HepG2 (cell line): ENCODE results near the gene MAPK7. TPM values are rescaled to one million over a fixed set of nuclear protein-coding genes. Genes with fewer than 3 reads are reported as not detected.

ENCODE experiments used
- ELF1 ChIP-seq: sonication (generic); formaldehyde crosslinking; IDR thresholded peaks from 2 replicates; pipeline ENCODE4 v1.4.0; 2020; ENCODE audit warnings: missing genetic modification reagents
- EP300 ChIP-seq, 3 experiments: sonication (generic) in 1 of 3; formaldehyde crosslinking in 1 of 3; IDR thresholded peaks; 2 replicates each; pipeline versions ENCODE4 v1.5.1 to v1.6.1; 2011 to 2020; ENCODE audit warnings: low read depth in 2 of 3, low read length in 2 of 3, borderline replicate concordance in 1 of 3, improper control_type of control experiment in 1 of 3, mild to moderate bottlenecking in 1 of 3, missing genetic modification reagents in 1 of 3, moderate library complexity in 1 of 3
- GZF1 ChIP-seq: sonication (generic); formaldehyde crosslinking; IDR thresholded peaks from 2 replicates; pipeline ENCODE4 v1.5.1; 2020; ENCODE audit warnings: mild to moderate bottlenecking, missing genetic modification reagents
- polyA plus RNA-seq, 8 experiments: library from polyadenylated mRNA; depleted of rRNA in 3 of 8; stranded (reverse) in 7 of 8; unstranded in 1 of 8; fragments of >200 nt; fragmentation: Illumina TruSeq in 4 of 8; extraction: Trizol in 4 of 8; gene quantifications; 2 replicates each; pipeline versions ENCODE4 v1.2.1 to v1.2.3, GENCODE V29; 2011 to 2016; ENCODE audit warnings: low read depth in 4 of 8, missing spikeins in 1 of 8, mixed read lengths in 1 of 8; ENCODE audit not compliant: insufficient read depth in 1 of 8
- total RNA-seq, 5 experiments: library from RNA; depleted of rRNA; stranded (reverse); fragments of >200 nt; fragmentation: Illumina TruSeq; extraction: Trizol; gene quantifications; 2 replicates each; pipeline ENCODE4 v1.2.3, GENCODE V29; 2016; ENCODE audit warnings: low read depth in 1 of 5
- TF ChIP-seq, protein P1 (sequence below): sonication (generic); formaldehyde crosslinking; IDR thresholded peaks from 2 replicates; pipeline ENCODE4 v1.4.0; 2020; ENCODE audit warnings: missing genetic modification reagents, borderline replicate concordance
- TF ChIP-seq, protein P2 (sequence below), 2 experiments: sonication (generic) in 1 of 2; formaldehyde crosslinking in 1 of 2; IDR thresholded peaks; 2 replicates each; pipeline versions ENCODE4 v1.6.1 to v1.9.0; 2014 to 2022; ENCODE audit warnings: antibody characterized with exemption in 1 of 2, borderline replicate concordance in 1 of 2, inconsistent platforms in 1 of 2, low read depth in 1 of 2, missing genetic modification reagents in 1 of 2
- TF ChIP-seq, protein P3 (sequence below): sonication (generic); formaldehyde crosslinking; IDR thresholded peaks from 2 replicates; pipeline ENCODE4 v1.4.0; 2020; ENCODE audit warnings: mild to moderate bottlenecking, missing genetic modification reagents
- TF ChIP-seq, protein P4 (sequence below): sonication (generic); formaldehyde crosslinking; IDR thresholded peaks from 2 replicates; pipeline ENCODE4 v1.5.1; 2020; ENCODE audit warnings: mild to moderate bottlenecking, missing genetic modification reagents, moderate library complexity

Gene MAPK7
- total and polyA plus RNA-seq, 2 of the 13 experiments (the other 11 are each of a cell fraction or from before 2014, with no cell fraction given): 2.9 to 5.9 TPM

DNA sequence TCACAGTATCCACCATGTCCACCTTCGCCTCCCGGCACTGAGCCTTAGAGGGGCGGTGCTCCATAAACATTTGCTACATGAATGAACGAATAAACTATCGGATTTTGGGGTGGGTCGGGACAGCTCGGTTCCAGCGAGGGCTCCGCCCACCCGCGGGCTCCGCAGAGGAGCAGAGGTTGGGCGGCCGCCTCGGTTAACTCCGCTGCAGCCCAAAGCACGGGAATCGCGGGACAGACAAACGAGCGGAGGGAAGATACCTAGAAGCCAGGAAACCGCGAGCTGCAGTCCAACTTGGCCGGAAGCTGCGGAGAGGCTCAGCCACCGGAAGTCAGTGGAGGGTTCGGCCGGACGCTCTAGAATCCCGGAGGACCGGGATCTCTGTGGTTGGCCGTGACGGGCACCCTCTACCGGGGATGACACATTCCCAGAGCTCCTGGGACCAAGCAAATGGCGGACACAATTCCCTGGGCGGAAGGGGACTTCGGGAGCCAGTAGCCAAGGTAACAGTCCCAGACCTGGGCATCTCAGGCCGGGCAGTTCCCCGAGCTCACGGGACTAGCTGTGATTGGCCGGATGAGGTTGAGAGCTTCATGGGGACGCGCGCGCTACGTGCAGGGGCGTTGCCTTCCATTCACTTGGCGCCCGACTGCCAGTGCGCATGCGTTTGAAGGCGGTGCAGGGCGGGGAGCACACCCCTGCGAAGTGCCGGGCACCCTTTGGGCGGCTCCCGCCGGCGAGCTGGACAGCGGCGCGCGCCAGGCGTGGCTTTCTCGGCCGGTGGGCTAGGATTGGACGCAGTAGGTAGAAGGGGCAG is 489 bp upstream of the MAPK7 start (continued):
- TF ChIP-seq, protein P1, sequence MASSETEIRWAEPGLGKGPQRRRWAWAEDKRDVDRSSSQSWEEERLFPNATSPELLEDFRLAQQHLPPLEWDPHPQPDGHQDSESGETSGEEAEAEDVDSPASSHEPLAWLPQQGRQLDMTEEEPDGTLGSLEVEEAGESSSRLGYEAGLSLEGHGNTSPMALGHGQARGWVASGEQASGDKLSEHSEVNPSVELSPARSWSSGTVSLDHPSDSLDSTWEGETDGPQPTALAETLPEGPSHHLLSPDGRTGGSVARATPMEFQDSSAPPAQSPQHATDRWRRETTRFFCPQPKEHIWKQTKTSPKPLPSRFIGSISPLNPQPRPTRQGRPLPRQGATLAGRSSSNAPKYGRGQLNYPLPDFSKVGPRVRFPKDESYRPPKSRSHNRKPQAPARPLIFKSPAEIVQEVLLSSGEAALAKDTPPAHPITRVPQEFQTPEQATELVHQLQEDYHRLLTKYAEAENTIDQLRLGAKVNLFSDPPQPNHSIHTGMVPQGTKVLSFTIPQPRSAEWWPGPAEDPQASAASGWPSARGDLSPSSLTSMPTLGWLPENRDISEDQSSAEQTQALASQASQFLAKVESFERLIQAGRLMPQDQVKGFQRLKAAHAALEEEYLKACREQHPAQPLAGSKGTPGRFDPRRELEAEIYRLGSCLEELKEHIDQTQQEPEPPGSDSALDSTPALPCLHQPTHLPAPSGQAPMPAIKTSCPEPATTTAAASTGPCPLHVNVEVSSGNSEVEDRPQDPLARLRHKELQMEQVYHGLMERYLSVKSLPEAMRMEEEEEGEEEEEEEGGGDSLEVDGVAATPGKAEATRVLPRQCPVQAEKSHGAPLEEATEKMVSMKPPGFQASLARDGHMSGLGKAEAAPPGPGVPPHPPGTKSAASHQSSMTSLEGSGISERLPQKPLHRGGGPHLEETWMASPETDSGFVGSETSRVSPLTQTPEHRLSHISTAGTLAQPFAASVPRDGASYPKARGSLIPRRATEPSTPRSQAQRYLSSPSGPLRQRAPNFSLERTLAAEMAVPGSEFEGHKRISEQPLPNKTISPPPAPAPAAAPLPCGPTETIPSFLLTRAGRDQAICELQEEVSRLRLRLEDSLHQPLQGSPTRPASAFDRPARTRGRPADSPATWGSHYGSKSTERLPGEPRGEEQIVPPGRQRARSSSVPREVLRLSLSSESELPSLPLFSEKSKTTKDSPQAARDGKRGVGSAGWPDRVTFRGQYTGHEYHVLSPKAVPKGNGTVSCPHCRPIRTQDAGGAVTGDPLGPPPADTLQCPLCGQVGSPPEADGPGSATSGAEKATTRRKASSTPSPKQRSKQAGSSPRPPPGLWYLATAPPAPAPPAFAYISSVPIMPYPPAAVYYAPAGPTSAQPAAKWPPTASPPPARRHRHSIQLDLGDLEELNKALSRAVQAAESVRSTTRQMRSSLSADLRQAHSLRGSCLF (CRISPR knock-in tag): 0 out of 2 replicates have a peak, but pooled peaks have one; percentile 80
- TF ChIP-seq, protein P2, sequence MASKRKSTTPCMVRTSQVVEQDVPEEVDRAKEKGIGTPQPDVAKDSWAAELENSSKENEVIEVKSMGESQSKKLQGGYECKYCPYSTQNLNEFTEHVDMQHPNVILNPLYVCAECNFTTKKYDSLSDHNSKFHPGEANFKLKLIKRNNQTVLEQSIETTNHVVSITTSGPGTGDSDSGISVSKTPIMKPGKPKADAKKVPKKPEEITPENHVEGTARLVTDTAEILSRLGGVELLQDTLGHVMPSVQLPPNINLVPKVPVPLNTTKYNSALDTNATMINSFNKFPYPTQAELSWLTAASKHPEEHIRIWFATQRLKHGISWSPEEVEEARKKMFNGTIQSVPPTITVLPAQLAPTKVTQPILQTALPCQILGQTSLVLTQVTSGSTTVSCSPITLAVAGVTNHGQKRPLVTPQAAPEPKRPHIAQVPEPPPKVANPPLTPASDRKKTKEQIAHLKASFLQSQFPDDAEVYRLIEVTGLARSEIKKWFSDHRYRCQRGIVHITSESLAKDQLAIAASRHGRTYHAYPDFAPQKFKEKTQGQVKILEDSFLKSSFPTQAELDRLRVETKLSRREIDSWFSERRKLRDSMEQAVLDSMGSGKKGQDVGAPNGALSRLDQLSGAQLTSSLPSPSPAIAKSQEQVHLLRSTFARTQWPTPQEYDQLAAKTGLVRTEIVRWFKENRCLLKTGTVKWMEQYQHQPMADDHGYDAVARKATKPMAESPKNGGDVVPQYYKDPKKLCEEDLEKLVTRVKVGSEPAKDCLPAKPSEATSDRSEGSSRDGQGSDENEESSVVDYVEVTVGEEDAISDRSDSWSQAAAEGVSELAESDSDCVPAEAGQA (IDR thresholded peaks at IDR 0.05; ENCODE audit: low read depth): peak; percentile 52; the same call in 1 of the 2 replicates
- TF ChIP-seq, protein P2 (CRISPR knock-in tag; IDR thresholded peaks at IDR 0.05; ENCODE audit: borderline replicate concordance): peak; percentile 93
- no peak for TF ChIP-seq EP300 (IDR thresholded peaks at IDR 0.05; ENCODE audit: low read depth in 2 of 2, low read length in 2 of 2)
- no peak for TF ChIP-seq EP300 (CRISPR knock-in tag; IDR thresholded peaks at IDR 0.05; ENCODE audit: borderline replicate concordance)
- peak; percentile 88 for TF ChIP-seq ELF1 (CRISPR knock-in tag)
- TF ChIP-seq, protein P3, sequence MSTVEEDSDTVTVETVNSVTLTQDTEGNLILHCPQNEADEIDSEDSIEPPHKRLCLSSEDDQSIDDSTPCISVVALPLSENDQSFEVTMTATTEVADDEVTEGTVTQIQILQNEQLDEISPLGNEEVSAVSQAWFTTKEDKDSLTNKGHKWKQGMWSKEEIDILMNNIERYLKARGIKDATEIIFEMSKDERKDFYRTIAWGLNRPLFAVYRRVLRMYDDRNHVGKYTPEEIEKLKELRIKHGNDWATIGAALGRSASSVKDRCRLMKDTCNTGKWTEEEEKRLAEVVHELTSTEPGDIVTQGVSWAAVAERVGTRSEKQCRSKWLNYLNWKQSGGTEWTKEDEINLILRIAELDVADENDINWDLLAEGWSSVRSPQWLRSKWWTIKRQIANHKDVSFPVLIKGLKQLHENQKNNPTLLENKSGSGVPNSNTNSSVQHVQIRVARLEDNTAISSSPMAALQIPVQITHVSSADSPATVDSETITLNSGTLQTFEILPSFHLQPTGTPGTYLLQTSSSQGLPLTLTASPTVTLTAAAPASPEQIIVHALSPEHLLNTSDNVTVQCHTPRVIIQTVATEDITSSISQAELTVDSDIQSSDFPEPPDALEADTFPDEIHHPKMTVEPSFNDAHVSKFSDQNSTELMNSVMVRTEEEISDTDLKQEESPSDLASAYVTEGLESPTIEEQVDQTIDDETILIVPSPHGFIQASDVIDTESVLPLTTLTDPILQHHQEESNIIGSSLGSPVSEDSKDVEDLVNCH (CRISPR knock-in tag): no peak
- no peak for TF ChIP-seq GZF1 (CRISPR knock-in tag)
- TF ChIP-seq, protein P4, sequence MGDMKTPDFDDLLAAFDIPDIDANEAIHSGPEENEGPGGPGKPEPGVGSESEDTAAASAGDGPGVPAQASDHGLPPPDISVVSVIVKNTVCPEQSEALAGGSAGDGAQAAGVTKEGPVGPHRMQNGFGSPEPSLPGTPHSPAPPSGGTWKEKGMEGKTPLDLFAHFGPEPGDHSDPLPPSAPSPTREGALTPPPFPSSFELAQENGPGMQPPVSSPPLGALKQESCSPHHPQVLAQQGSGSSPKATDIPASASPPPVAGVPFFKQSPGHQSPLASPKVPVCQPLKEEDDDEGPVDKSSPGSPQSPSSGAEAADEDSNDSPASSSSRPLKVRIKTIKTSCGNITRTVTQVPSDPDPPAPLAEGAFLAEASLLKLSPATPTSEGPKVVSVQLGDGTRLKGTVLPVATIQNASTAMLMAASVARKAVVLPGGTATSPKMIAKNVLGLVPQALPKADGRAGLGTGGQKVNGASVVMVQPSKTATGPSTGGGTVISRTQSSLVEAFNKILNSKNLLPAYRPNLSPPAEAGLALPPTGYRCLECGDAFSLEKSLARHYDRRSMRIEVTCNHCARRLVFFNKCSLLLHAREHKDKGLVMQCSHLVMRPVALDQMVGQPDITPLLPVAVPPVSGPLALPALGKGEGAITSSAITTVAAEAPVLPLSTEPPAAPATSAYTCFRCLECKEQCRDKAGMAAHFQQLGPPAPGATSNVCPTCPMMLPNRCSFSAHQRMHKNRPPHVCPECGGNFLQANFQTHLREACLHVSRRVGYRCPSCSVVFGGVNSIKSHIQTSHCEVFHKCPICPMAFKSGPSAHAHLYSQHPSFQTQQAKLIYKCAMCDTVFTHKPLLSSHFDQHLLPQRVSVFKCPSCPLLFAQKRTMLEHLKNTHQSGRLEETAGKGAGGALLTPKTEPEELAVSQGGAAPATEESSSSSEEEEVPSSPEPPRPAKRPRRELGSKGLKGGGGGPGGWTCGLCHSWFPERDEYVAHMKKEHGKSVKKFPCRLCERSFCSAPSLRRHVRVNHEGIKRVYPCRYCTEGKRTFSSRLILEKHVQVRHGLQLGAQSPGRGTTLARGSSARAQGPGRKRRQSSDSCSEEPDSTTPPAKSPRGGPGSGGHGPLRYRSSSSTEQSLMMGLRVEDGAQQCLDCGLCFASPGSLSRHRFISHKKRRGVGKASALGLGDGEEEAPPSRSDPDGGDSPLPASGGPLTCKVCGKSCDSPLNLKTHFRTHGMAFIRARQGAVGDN (CRISPR knock-in tag): peak; percentile 87
